ENCODE measurements around the gene DAW1.

- no peak for TF ChIP-seq POLR2AphosphoS5 (IDR thresholded peaks at IDR 0.05; ENCODE audit: low read depth, low read length)
- TF ChIP-seq CTCF (IDR thresholded peaks at IDR 0.05) = peak; percentile 51; the same call in 1 of the 2 replicates
- TF ChIP-seq, protein P1, sequence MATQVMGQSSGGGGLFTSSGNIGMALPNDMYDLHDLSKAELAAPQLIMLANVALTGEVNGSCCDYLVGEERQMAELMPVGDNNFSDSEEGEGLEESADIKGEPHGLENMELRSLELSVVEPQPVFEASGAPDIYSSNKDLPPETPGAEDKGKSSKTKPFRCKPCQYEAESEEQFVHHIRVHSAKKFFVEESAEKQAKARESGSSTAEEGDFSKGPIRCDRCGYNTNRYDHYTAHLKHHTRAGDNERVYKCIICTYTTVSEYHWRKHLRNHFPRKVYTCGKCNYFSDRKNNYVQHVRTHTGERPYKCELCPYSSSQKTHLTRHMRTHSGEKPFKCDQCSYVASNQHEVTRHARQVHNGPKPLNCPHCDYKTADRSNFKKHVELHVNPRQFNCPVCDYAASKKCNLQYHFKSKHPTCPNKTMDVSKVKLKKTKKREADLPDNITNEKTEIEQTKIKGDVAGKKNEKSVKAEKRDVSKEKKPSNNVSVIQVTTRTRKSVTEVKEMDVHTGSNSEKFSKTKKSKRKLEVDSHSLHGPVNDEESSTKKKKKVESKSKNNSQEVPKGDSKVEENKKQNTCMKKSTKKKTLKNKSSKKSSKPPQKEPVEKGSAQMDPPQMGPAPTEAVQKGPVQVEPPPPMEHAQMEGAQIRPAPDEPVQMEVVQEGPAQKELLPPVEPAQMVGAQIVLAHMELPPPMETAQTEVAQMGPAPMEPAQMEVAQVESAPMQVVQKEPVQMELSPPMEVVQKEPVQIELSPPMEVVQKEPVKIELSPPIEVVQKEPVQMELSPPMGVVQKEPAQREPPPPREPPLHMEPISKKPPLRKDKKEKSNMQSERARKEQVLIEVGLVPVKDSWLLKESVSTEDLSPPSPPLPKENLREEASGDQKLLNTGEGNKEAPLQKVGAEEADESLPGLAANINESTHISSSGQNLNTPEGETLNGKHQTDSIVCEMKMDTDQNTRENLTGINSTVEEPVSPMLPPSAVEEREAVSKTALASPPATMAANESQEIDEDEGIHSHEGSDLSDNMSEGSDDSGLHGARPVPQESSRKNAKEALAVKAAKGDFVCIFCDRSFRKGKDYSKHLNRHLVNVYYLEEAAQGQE (IDR thresholded peaks at IDR 0.05; ENCODE audit: insufficient read depth in 1 of 2, low read depth in 2 of 2, low read length in 1 of 2) = no peak
Measured at GRCh38 chr2:227890495-227891079, 19.2 kb downstream of the DAW1 start.

All from Panc1 (cell line).